Posterior vena cava (tissue), 2 donors: ENCODE measurements around the gene CNTNAP2. TPM values are rescaled to one million over a fixed set of nuclear protein-coding genes. Genes with fewer than 3 reads are reported as not detected.

ENCODE experiments used
- DNase-seq: peaks from one replicate; pipeline ENCODE4 v3.0.0-alpha.2; 2020; ENCODE audit warnings: low spot score
- intact Hi-C, 2 donors: fragments of 100-400 bp; cut with DNase I; formaldehyde crosslinking; loops; one replicate each; pipeline versions ENCODE4 v1.14.1 to v1.14.2; 2022 to 2023
- total RNA-seq, 2 donors: library from RNA; stranded (reverse); fragmentation: NEBNext Ultra II Directional; extraction: Animal tissue kit (Norgen Biotek cat#: 25700); gene quantifications; one replicate each; pipeline ENCODE4 v1.2.1, GENCODE V29; 2021
- donor health status: DM: yes; HTN: yes; CAD: no.
- donor health status: DM: yes; HTN: yes; CAD: no.

The CNTNAP2 gene
- total RNA-seq, 2 donors from 2014 or later: not detected

- intact Hi-C loops: no loop called here
- DNase-seq: no peak
Measured at GRCh38 chr7:148161776-148162175, 2045.2 kb downstream of the CNTNAP2 start.

GRCh38 chr7:148162808-148163207, 2046.2 kb downstream of the CNTNAP2 start:
- intact Hi-C loops: no loop called here
- DNase-seq: no peak

DNA sequence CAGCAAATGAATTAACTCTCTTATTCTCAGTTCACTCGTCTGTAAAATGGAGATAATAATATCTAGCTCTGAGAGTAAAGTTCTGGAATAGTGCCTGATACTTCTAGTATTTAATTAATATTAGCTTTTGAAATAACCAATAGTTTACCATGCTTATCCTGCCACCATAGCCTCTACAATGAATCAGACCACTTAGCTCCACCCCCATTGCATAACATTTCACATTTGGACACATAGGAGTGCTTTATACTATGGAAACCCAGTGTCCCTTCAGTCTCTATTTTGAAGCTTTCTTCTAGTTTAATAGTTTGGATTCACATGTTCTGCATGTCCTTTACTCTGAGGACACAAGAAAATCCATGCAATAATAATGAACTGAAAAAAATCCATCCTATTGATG, 2046.6 kb downstream of the CNTNAP2 start:
- intact Hi-C loops: no loop called here
- no peak for DNase-seq

DNA sequence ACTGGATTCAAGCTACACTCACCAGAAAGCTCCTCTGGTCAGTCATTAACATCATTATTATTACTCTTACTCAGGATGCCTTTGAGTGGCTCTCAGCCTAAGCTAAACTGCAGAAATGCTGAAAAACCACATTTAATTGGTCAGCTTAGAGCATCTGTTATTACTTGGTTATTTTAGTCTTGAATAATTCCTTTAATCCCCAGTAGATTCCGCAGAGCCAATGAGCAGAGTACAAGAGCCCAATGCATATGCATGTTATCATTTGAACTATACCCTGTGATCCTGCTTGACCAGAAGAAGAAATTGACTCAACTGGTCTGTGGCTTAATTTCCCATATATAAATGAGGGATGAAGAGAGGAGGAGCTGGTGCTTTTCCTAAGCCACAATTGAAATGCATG, 2056.3 kb downstream of the CNTNAP2 start:
- no peak for DNase-seq
- intact Hi-C loops: no loop called here

DNA sequence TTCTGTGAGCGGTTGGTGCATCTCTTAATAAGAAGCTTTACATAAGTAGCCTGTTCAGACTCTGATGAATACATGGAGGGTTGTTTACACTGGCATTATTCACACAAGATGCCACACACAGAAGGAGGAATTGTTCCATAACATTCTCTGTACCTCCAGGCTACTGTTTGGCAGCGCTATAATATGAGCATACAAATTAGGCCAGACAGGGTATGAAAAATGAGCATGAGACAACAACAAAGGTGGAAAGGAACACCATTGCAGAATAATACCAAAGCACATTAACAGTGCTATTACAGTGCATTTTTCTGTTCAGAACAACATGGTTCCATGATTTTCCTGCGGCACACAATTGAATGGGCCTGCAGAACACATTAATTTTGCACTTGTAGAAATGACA, 2056.8 kb downstream of the CNTNAP2 start:
- intact Hi-C loops: no loop called here
- no peak for DNase-seq

GRCh38 chr7:148174376-148174775, 2057.8 kb downstream of the CNTNAP2 start:
- no peak for DNase-seq
- intact Hi-C loops: no loop called here

- DNase-seq: no peak
- intact Hi-C loops: no loop called here
Measured at GRCh38 chr7:148175512-148175911, 2058.9 kb downstream of the CNTNAP2 start.

GRCh38 chr7:148177972-148178371, 2061.4 kb downstream of the CNTNAP2 start:
- intact Hi-C loops: no loop called here
- no peak for DNase-seq

- intact Hi-C loops: no loop called here
Measured at GRCh38 chr7:148180075-148180474, 2063.5 kb downstream of the CNTNAP2 start.

DNA sequence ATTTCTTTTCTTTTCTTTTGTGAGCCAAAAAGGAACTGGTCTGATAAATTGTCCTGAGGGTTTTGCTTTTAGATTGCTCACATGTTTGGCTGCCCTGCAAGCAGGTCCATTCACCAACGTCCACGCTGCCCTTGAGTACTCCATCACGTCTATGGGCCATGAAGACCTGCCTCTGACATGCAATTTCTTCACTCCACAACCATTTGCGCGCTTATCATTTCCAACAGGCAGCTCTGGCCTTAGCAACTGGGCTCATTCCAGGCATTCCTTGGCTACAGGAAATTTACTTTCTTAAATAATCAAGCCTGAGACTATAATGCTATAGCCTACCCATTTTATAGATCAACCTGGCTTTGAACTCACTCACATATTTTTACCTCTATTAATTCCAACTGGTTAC, 2065.7 kb downstream of the CNTNAP2 start:
- intact Hi-C loops: no loop called here
- DNase-seq: no peak

More at GRCh38 chr7:148180075-148180474, 2063.5 kb downstream of the CNTNAP2 start:
- no peak for DNase-seq

DNA sequence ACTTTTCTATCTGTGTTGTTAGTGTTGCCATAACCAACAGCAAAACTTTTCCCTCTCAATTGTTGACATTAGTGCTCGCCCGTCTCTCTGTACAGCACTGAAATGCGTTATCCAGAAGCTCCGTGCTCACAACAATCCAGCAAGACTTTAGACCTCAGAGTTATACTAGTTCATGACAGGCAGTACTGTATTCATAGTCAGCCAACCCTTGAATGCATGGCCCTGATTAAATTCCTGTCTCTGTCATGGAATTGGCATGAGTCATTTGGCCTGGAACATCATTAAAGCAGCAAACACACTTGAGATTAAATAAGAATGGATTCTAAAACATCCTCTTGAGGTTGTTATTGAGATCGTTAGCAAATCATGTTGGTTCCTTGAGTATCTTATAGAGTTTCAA, 2068.4 kb downstream of the CNTNAP2 start:
- DNase-seq: no peak
- intact Hi-C loops: no loop called here

- intact Hi-C loops: no loop called here
- no peak for DNase-seq
Measured at GRCh38 chr7:148187471-148187870, 2070.9 kb downstream of the CNTNAP2 start.

- no peak for DNase-seq
- intact Hi-C loops: no loop called here
Measured at GRCh38 chr7:148191391-148192065, 2074.9 kb downstream of the CNTNAP2 start.

DNA sequence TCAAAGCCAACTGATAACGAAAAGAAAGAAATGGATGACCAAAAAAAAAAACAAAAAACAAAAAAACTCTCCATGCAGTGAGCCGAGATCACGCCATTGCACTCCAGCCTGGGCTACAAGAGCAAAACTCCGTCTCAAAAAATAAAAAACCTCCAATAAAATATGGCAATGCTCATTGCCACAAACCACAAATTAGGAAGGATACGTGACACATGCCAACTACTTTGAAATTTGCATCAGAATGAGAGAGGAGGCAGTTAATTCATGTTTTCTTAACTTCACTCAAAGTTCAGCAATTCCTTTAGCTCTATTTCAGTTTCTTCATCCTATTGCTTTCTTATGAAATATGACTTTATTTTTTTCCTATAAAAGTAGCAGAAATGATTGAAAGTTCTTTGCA, 2075.9 kb downstream of the CNTNAP2 start:
- DNase-seq: no peak
- intact Hi-C loops: no loop called here

DNA sequence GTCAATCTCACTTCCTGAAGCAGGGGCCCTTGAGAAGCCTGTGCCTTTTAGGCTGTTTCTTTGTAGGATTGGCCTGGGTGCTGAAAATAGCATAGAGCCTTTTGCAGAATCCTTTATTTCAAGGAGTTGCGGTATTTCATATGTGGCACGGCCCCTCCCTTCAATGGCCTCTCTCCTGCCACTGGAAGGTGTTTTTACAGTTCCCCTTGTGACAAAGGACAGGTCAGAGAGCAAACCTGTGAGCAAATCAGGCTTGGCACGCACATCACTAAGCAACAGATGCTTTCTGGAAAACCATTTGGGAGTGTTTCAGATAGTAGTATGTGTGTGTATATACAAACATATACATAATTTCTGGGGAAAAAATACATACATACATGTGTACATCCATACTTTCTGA, 2085.4 kb downstream of the CNTNAP2 start:
- no peak for DNase-seq
- intact Hi-C loops: no loop called here

- intact Hi-C loops: no loop called here
- no peak for DNase-seq
Measured at GRCh38 chr7:148204639-148205304, 2088.2 kb downstream of the CNTNAP2 start.

- intact Hi-C loops: no loop called here
- no peak for DNase-seq
Measured at GRCh38 chr7:148209643-148210190, 2093.1 kb downstream of the CNTNAP2 start.

GRCh38 chr7:148210804-148211325, 2094.3 kb downstream of the CNTNAP2 start:
- DNase-seq: no peak
- intact Hi-C loops: no loop called here

DNA sequence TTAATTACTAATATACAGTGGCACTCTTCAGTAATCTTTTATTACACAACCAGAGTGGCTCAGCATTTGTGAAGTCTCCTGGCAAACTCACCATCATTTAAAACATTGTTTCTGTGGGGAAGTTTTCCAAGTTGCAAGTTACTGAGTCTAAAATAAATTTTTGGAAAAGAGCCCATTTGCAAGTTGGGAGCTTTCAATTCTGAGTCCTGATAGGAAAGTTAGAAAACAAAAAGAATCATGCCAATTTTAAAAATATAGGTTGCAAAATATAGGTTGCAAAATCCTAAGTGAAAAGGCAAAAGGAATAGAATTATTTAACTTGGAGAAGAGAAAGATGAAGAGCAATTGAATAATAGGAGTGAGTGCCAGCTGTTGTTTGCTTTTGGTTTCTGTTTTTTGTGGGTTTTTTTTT, 2095.1 kb downstream of the CNTNAP2 start:
- intact Hi-C loops: no loop called here
- DNase-seq: no peak

DNA sequence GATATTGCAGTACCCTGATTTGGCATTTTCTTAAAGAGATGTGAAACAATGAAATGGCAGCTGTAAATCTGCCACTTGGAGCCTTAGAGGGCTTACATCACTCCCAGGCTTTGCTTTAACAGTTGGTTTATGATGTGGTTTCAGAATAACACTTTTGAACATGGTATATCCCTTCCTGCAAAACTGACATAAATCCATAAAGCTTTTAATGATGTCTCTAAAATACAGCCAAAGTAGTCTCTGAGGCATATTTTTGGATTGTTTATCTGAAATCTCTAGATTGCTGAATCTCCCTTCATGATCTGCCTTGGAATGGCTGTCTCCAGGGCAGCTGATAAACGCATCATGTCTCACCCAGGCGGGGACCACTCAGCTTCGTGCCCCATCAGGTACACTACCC, 2096.1 kb downstream of the CNTNAP2 start:
- intact Hi-C loops: no loop called here
- DNase-seq: no peak

DNA sequence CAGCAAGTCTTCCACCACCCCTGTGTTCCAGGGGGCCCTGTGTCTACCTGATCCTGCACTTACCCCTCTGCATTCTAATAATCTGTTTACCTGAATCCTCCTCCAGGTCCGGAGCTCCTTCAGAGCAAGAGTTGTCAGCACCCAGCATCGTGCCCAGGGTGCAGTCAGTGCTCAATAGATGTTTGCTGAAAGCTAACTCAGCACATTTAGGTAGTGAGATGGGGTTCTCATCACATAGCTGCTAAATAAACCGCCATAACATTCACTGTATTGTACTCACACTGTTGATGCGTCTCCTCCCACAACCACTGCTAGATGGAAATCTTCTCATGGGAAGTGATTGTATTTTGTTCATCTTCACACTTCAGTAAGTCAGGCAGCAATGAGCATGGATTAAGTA, 2097.5 kb downstream of the CNTNAP2 start:
- intact Hi-C loops: no loop called here
- DNase-seq: no peak
